Tibial nerve (tissue), 3 donors: ENCODE data around the gene LEMD2.

Source experiments
- POLR2A ChIP-seq, 2 donors: fragments of 450-650 bp; IDR thresholded peaks; one replicate each; pipeline ENCODE4 v1.6.1; 2017; ENCODE audit warnings: antibody characterized with exemption in 2 of 2, mild to moderate bottlenecking in 2 of 2, moderate library complexity in 2 of 2
- TF ChIP-seq, protein P1 (sequence below), 5 experiments: fragments of 200-600 bp in 3 of 5; fragments of 450-650 bp in 2 of 5; sonication (generic) in 3 of 5; IDR thresholded peaks; one replicate each; pipeline ENCODE4 v1.5.1; 2016 to 2019; ENCODE audit warnings: antibody characterized with exemption in 5 of 5, mild to moderate bottlenecking in 3 of 5, moderate library complexity in 2 of 5

DNA sequence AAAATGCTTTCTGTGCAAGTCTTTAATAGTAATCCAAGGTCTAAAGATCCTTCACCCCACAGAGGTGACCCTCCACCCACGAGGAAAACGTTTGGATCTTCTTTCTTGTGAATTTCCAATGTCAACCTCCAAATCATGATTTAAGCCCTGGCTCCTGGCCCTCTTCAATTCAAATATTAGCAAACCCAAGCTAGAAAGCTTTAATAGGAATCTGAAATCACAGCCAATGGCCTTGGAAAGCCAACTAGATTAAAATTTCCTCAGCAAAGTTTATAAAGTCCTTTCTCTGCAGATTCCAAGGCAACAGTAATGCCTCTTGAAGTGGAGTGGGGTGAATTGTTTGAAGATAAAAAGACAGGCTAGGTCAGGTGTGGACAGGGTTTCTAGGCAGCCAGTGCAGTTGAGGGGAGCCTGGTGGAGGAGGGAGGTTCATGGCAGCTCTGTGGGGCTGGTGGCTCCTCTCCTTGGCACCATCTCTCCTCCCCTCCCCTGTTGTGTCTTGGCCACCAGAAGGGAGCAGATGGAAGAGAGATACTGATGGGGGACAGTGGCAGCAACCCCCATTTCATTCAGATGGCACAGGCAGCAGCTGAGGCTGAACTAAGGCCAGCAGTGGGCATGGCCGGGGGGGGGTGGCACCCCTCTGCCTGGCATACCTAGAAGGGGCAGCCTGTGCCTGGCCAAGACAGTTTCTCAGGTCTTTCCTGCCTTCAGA lies 65.4 kb downstream of the LEMD2 start:
- TF ChIP-seq POLR2A (IDR thresholded peaks at IDR 0.05), result no peak
- TF ChIP-seq, protein P1, sequence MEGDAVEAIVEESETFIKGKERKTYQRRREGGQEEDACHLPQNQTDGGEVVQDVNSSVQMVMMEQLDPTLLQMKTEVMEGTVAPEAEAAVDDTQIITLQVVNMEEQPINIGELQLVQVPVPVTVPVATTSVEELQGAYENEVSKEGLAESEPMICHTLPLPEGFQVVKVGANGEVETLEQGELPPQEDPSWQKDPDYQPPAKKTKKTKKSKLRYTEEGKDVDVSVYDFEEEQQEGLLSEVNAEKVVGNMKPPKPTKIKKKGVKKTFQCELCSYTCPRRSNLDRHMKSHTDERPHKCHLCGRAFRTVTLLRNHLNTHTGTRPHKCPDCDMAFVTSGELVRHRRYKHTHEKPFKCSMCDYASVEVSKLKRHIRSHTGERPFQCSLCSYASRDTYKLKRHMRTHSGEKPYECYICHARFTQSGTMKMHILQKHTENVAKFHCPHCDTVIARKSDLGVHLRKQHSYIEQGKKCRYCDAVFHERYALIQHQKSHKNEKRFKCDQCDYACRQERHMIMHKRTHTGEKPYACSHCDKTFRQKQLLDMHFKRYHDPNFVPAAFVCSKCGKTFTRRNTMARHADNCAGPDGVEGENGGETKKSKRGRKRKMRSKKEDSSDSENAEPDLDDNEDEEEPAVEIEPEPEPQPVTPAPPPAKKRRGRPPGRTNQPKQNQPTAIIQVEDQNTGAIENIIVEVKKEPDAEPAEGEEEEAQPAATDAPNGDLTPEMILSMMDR (IDR thresholded peaks at IDR 0.05), result no peak
